K562 (cell line): ENCODE data around the gene PRODH. TPM values are rescaled to one million over a fixed set of nuclear protein-coding genes. Genes with fewer than 3 reads are reported as not detected.
"Not testable (repeated sequence)": the region's sequence is repeated elsewhere in the genome, so short reads cannot be mapped to it uniquely, and the experiment has no call there.

Experiments used
- ATAC-seq: fragments of 200-7000 bp; cut with Tn5 transposase; 3 replicates; pipeline ENCODE4 v1.9.1; 2020; ENCODE audit warnings: moderate library complexity
- BruUV-seq: library from RNA; stranded (reverse); fragments of 400-500 nt; replicated peaks from 2 replicates; lab custom pipeline; 2021; lab: Mats Ljungman, UMichigan
- CTCF ChIA-PET: fragments of 300-600 bp; formaldehyde crosslinking; extraction: SDS; loops from one replicate; lab custom pipeline; 2021; ENCODE audit warnings: low intra/inter-chr PET ratio; lab: Yijun Ruan, JAX
- POLR2A ChIA-PET: fragments of 300-600, 350-650 bp; sonication (Branson Sonifier 250); formaldehyde crosslinking; extraction: SDS; loops from one replicate; lab custom pipeline; 2021; ENCODE audit warnings: antibody characterized with exemption, inconsistent platforms; lab: Yijun Ruan, JAX
- DNase-seq, 4 experiments: peaks; one replicate each; pipeline versions ENCODE4 v3.0.0 to v3.0.0-alpha.2; 2011 to 2018; ENCODE audit warnings: low spot score in 3 of 4, mixed read lengths in 3 of 4; ENCODE audit errors: extremely low read depth in 1 of 4
- FAIRE-seq: peaks from 2 replicates; lab custom pipeline; 2011; peaks lifted over from hg19 to GRCh38; lab: Jason Lieb, UNC
- H2AFZ ChIP-seq: 2 replicates; pipeline ENCODE4 v1.6.0; 2011; ENCODE audit warnings: low read depth, low read length, control low read depth, inconsistent platforms
- H3K27ac ChIP-seq: fragments of 200-600 bp; 3 replicates; pipeline ENCODE4 v1.8.0; 2011; ENCODE audit warnings: low read depth, mild to moderate bottlenecking, control low read depth, inconsistent platforms, low read length, moderate library complexity, mixed read lengths; ENCODE audit errors: extremely low read depth
- H3K27me3 ChIP-seq, 2 experiments: fragments of 300-600 bp in 1 of 2; 2 replicates in 1 of 2; 3 replicates in 1 of 2; pipeline versions ENCODE4 v1.6.0 to v1.8.0; 2011; ENCODE audit warnings: inconsistent platforms in 2 of 2, low read length in 2 of 2, mild to moderate bottlenecking in 1 of 2, mixed read lengths in 1 of 2, moderate library complexity in 1 of 2; ENCODE audit not compliant: control insufficient read depth in 2 of 2, insufficient read depth in 2 of 2
- H3K36me3 ChIP-seq: fragments of 300-600 bp; 3 replicates; pipeline ENCODE4 v1.8.0; 2011; ENCODE audit warnings: mild to moderate bottlenecking, low read length, inconsistent platforms; ENCODE audit not compliant: control insufficient read depth, insufficient read depth
- H3K4me1 ChIP-seq, 2 experiments: fragments of 200-600 bp in 1 of 2; replicated peaks in 1 of 2; 2 replicates in 1 of 2; 3 replicates in 1 of 2; pipeline versions ENCODE4 v1.5.1 to v1.8.0; 2011; ENCODE audit warnings: inconsistent platforms in 2 of 2, low read length in 2 of 2, mild to moderate bottlenecking in 1 of 2, mixed read lengths in 1 of 2, moderate library complexity in 1 of 2; ENCODE audit not compliant: control insufficient read depth in 2 of 2, insufficient read depth in 2 of 2
- H3K4me2 ChIP-seq: 2 replicates; pipeline ENCODE4 v1.6.1; 2011; ENCODE audit warnings: low read length, control low read depth, inconsistent platforms, mixed read lengths; ENCODE audit not compliant: insufficient read depth
- H3K4me3 ChIP-seq: fragments of 200-600 bp; sonication (generic), shearing (Covaris generic); 2 replicates; pipeline ENCODE4 v1.5.1; 2016; ENCODE audit warnings: control low read depth, inconsistent platforms
- H3K79me2 ChIP-seq: fragments of 200-600 bp; 3 replicates; pipeline ENCODE4 v1.8.0; 2011; ENCODE audit warnings: low read length, inconsistent platforms; ENCODE audit not compliant: control insufficient read depth, insufficient read depth
- H3K9ac ChIP-seq, 2 experiments: 2 replicates each; pipeline versions ENCODE4 v1.6.0 to v1.6.1; 2011; ENCODE audit warnings: low read depth in 2 of 2, low read length in 2 of 2, control low read depth in 1 of 2, inconsistent platforms in 1 of 2, mild to moderate bottlenecking in 1 of 2, mixed read lengths in 1 of 2; ENCODE audit not compliant: insufficient read depth in 1 of 2
- H3K9me1 ChIP-seq: one replicate; pipeline ENCODE4 v1.6.0; 2011; ENCODE audit warnings: inconsistent platforms, mild to moderate bottlenecking, low read length, moderate library complexity; ENCODE audit not compliant: control insufficient read depth, insufficient read depth
- H3K9me3 ChIP-seq: replicated peaks from 2 replicates; pipeline ENCODE4 v1.5.1; 2011; ENCODE audit warnings: low read depth, low read length, inconsistent platforms; ENCODE audit not compliant: control insufficient read depth, insufficient read depth
- H4K20me1 ChIP-seq: replicated peaks from 2 replicates; pipeline ENCODE4 v1.6.1; 2011; ENCODE audit warnings: low read length, inconsistent platforms, mixed read lengths; ENCODE audit not compliant: control insufficient read depth, insufficient read depth
- ELF4 ChIP-seq: fragments of 450-650 bp; formaldehyde crosslinking; IDR thresholded peaks from 2 replicates; pipeline ENCODE4 v1.4.0; 2022; ENCODE audit warnings: missing genetic modification characterization
- HNRNPLL ChIP-seq: fragments of 200-400 bp; formaldehyde crosslinking; IDR thresholded peaks from 2 replicates; pipeline ENCODE4 v1.6.1; 2017; ENCODE audit warnings: low read length, low read depth, mild to moderate bottlenecking; ENCODE audit not compliant: poor library complexity, severe bottlenecking
- IRF2 ChIP-seq: sonication (generic); formaldehyde crosslinking; IDR thresholded peaks from 2 replicates; pipeline ENCODE4 v1.8.1; 2022; ENCODE audit warnings: mild to moderate bottlenecking, missing genetic modification reagents
- RUNX1 ChIP-seq: sonication (generic); IDR thresholded peaks from 2 replicates; pipeline ENCODE4 v1.6.1; 2016; ENCODE audit warnings: antibody characterized with exemption, low read depth
- WHSC1 ChIP-seq: IDR thresholded peaks from one replicate; pipeline ENCODE4 v1.6.1; 2012; ENCODE audit warnings: low read length, control low read depth, inconsistent platforms
- YBX1 ChIP-seq: fragments of 450-650 bp; IDR thresholded peaks from 2 replicates; pipeline ENCODE4 v1.7.1; 2016; ENCODE audit warnings: mild to moderate bottlenecking
- ZNF57 ChIP-seq: fragments of 450-650 bp; formaldehyde crosslinking; IDR thresholded peaks from 2 replicates; pipeline ENCODE4 v1.4.0; 2020; ENCODE audit warnings: mild to moderate bottlenecking, moderate library complexity
- ZNF77 ChIP-seq: fragments of 250-450 bp; sonication (Bioruptor Pico); IDR thresholded peaks from 2 replicates; pipeline ENCODE4 v1.5.0; 2020
- WGBS: fragments of 100-300 bp; shearing (Covaris generic); methylation state at CpG from one replicate; pipeline ENCODE4 v1.1.6; 2016; ENCODE audit warnings: low coverage, mixed read lengths; ENCODE audit not compliant: insufficient coverage; ENCODE audit errors: missing lambda C conversion rate; 5-methylcytosine and 5-hydroxymethylcytosine counted together
- in situ Hi-C: fragments of 300-500 bp; cut with MboI; formaldehyde crosslinking; loops from 4 replicates; pipeline ENCODE4 v1.15.0; 2018; ENCODE audit warnings: inconsistent platforms, mixed read lengths
- intact Hi-C: fragments of 100-400 bp; cut with micrococcal nuclease; formaldehyde crosslinking; loops from 2 replicates; pipeline ENCODE4 v1.14.2; 2022
- polyA plus RNA-seq, 8 experiments: library from polyadenylated mRNA; depleted of rRNA in 4 of 8; stranded (reverse) in 5 of 8; unstranded in 3 of 8; fragments of >200 nt; fragmentation: Nextera tagmentation in 2 of 8; fragmentation: Illumina TruSeq in 1 of 8; extraction: Ambion mirVana in 2 of 8; extraction: Trizol in 1 of 8; gene quantifications; 2 replicates each; pipeline versions ENCODE4 v1.2.1 to v1.2.3, GENCODE V29; 2011 to 2014; ENCODE audit warnings: inconsistent platforms in 1 of 8, missing spikeins in 1 of 8
- total RNA-seq, 7 experiments: library from RNA; depleted of rRNA in 6 of 7; stranded (reverse); fragments of >200 nt in 6 of 7; fragmentation: Illumina TruSeq in 2 of 7; extraction: Trizol in 2 of 7; gene quantifications; 2 replicates each; pipeline versions ENCODE4 v1.2.1 to v1.2.3, GENCODE V29; 2011 to 2021; ENCODE audit warnings: low replicate concordance in 1 of 7

PRODH gene
- total and polyA plus RNA-seq, 9 of the 15 experiments (the other 6 are each of a cell fraction or from before 2014, with no cell fraction given) = 0.07 to 0.11 TPM; not detected in 7

DNA sequence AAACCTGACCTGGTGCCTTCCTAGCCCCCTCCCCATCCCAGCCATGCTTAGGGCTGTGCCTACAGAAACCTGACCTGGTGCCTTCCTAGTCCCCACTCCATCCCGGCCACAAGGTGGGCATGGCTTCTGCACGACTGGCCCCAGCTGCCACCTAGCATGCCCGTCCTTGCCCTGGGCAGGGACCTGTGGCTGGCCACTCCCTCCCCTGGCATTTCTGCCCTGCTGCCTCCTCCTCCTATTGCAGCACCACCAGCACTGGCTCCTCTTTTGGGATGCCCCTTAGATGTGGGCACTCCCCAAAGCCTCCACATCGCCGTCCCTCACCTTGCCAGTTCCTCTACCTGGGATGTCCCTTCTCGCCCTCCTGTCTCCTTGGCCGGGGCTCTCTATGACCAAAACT is 1.4 kb downstream of the PRODH start:
- H3K36me3 ChIP-seq, H2AFZ ChIP-seq, POLR2A ChIA-PET, BruUV-seq, intact Hi-C loops, H3K9ac ChIP-seq, H3K27ac ChIP-seq, ATAC-seq, CTCF ChIA-PET, H3K4me2 ChIP-seq, in situ Hi-C loops, H3K27me3 ChIP-seq, H3K4me3 ChIP-seq, DNase-seq, H3K4me1 ChIP-seq, H4K20me1 ChIP-seq, H3K79me2 ChIP-seq, H3K9me3 ChIP-seq, FAIRE-seq, H3K9me1 ChIP-seq: not testable (repeated sequence)
- WGBS = no CpG with 5 or more reads among the region's 7 CpGs

- ATAC-seq = no peak
- Histone ChIP-seq H3K4me2 (no peak overlapping the region), H4K20me1 (no peaks in the 10 kb centered on the region), H2AFZ (no peak overlapping the region), H3K9ac (no peak overlapping the region), H3K4me1 (no peaks in the 10 kb centered on the region), H3K36me3 (no peaks in the 10 kb centered on the region), H3K4me3 (no peak overlapping the region), H3K9me3 (no peaks in the 10 kb centered on the region), H3K27ac (no peak overlapping the region), H3K79me2 (no peaks in the 10 kb centered on the region), H3K9me1 (no peaks in the 10 kb centered on the region), H3K27me3 (no peaks in the 10 kb centered on the region)
- TF ChIP-seq ZNF77 = no peak
- TF ChIP-seq YBX1 = no peak
- TF ChIP-seq RUNX1 = no peak
- TF ChIP-seq WHSC1 = no peak
- no peak for TF ChIP-seq HNRNPLL
- TF ChIP-seq ZNF57 (CRISPR knock-in tag) = no peak
- no peak for TF ChIP-seq ELF4 (CRISPR knock-in tag)
- TF ChIP-seq IRF2 = no peak
- no TSS peak for BruUV-seq
- FAIRE-seq = no peak
- intact Hi-C loops = no loop called here
- no CpG with 5 or more reads among the region's 7 CpGs for WGBS
- POLR2A ChIA-PET = interaction anchor here (0.6 to 1.1 kb wide), 2 partner anchors 28 to 1294 kb away, joined by 3 read pairs; partner anchors contain the start of gene DGCR6
- CTCF ChIA-PET = no interaction called here
- in situ Hi-C loops = no loop called here
- no peak for DNase-seq
Observed at GRCh38 chr22:18933914-18934313, 2.2 kb downstream of the PRODH start.
